Upper lobe of left lung (tissue), 4 donors: ENCODE measurements around the gene CCDC171.

Experiments used
- POLR2A ChIP-seq, 4 donors: fragments of 450-650 bp; IDR thresholded peaks; one replicate each; pipeline ENCODE4 v1.5.1; 2016 to 2017; ENCODE audit warnings: antibody characterized with exemption in 4 of 4, mild to moderate bottlenecking in 2 of 4
- TF ChIP-seq, protein P1 (sequence below), 6 experiments: fragments of 450-650 bp in 4 of 6; fragments of 200-600 bp in 2 of 6; sonication (generic) in 2 of 6; IDR thresholded peaks; one replicate each; pipeline ENCODE4 v1.5.1; 2016 to 2019; ENCODE audit warnings: antibody characterized with exemption in 6 of 6

DNA sequence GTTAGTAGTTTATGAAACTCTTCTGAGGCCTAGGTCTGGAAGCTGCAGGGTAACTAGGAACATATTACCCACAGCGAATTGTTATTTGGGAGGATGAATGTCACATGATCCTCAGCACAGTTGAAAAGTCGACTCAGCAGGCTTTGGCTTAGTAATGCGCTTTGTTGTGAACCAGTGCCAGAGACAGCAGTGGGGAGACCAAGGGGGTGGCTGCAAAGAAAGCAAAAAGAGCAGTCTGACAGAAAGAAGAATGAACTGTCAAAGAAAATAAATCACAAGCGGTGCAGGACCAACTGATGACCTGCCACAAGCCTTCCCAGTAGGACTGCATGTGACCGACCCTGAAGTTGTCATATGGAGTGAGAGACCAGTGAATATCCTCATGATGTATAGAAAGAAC is 170.0 kb downstream of the CCDC171 start:
- TF ChIP-seq, protein P1, sequence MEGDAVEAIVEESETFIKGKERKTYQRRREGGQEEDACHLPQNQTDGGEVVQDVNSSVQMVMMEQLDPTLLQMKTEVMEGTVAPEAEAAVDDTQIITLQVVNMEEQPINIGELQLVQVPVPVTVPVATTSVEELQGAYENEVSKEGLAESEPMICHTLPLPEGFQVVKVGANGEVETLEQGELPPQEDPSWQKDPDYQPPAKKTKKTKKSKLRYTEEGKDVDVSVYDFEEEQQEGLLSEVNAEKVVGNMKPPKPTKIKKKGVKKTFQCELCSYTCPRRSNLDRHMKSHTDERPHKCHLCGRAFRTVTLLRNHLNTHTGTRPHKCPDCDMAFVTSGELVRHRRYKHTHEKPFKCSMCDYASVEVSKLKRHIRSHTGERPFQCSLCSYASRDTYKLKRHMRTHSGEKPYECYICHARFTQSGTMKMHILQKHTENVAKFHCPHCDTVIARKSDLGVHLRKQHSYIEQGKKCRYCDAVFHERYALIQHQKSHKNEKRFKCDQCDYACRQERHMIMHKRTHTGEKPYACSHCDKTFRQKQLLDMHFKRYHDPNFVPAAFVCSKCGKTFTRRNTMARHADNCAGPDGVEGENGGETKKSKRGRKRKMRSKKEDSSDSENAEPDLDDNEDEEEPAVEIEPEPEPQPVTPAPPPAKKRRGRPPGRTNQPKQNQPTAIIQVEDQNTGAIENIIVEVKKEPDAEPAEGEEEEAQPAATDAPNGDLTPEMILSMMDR (IDR thresholded peaks at IDR 0.05), result no peak
- no peak for TF ChIP-seq POLR2A (IDR thresholded peaks at IDR 0.05)
